Fibroblast of lung (primary cell): ENCODE measurements around the gene TEC.

Experiments used
- EZH2 ChIP-seq: IDR thresholded peaks from 2 replicates; pipeline ENCODE4 v1.5.1; 2012; ENCODE audit warnings: low read length, control low read depth, mild to moderate bottlenecking; ENCODE audit errors: missing control alignments
- TF ChIP-seq, protein P1 (sequence below), 2 donors: IDR thresholded peaks in 1 of 2; conservative IDR thresholded peaks in 1 of 2; 1 replicate in 1 of 2; 2 replicates in 1 of 2; pipeline ENCODE4 v1.5.1; 2011 to 2012; ENCODE audit warnings: low read length in 2 of 2, control low read depth in 1 of 2, inconsistent platforms in 1 of 2, low read depth in 1 of 2, mild to moderate bottlenecking in 1 of 2

DNA sequence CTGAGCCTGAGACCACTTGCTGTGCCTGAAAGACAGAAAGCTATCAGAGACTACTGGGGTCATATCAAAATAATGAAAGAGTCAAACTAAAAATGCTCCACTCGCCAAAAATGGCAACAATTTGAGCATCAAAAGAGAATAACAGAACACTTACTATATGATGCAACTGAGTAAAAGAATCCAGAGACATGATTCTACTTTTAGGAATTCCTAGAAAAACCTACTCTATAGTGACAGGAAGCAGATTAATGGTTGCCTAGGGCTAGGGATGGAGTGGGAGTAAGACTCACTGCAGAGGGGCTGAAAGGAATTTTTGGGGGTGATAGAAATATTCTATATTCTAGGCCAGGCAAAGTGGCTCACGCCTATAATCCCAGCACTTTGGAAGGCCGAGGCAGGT lies 42.3 kb upstream of the TEC start:
- TF ChIP-seq, protein P1, sequence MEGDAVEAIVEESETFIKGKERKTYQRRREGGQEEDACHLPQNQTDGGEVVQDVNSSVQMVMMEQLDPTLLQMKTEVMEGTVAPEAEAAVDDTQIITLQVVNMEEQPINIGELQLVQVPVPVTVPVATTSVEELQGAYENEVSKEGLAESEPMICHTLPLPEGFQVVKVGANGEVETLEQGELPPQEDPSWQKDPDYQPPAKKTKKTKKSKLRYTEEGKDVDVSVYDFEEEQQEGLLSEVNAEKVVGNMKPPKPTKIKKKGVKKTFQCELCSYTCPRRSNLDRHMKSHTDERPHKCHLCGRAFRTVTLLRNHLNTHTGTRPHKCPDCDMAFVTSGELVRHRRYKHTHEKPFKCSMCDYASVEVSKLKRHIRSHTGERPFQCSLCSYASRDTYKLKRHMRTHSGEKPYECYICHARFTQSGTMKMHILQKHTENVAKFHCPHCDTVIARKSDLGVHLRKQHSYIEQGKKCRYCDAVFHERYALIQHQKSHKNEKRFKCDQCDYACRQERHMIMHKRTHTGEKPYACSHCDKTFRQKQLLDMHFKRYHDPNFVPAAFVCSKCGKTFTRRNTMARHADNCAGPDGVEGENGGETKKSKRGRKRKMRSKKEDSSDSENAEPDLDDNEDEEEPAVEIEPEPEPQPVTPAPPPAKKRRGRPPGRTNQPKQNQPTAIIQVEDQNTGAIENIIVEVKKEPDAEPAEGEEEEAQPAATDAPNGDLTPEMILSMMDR (conservative IDR thresholded peaks at IDR 0.05 in 1 of 2, IDR thresholded peaks at IDR 0.05 in 1 of 2; ENCODE audit: low read depth in 1 of 2, low read length in 2 of 2), result no peak
- TF ChIP-seq EZH2, result no peak
